NCI-H774 (cell line): ENCODE measurements around the gene SEPTIN8.

ENCODE experiments used
- DNase-seq: peaks from one replicate; lab custom pipeline; 2025; lab: John Stamatoyannopoulos, UW

The SEPTIN8 gene

DNA sequence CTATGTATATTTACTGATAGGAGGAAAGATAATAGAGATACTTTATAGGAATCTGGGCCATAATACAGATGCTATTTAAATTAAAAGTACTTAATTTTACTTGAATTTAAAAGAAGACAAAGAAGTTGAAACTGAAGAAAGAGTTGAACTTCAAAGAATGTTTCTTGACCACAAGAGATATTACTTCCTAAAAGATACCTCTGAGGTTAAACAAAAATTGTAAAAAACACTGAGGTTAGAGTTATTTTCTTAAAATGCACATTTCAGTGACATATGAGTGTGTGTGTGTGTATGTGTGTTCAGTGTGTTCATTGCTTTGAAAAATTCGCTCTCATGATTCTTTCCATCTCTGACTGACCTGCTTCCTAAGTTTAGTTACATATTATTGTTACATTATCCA is 3.5 kb upstream of the SEPTIN8 start:
- no peak for DNase-seq

- no peak for DNase-seq
These were observed 2.9 kb upstream of the SEPTIN8 start for GRCh38 chr5:132779961-132780360.

DNA sequence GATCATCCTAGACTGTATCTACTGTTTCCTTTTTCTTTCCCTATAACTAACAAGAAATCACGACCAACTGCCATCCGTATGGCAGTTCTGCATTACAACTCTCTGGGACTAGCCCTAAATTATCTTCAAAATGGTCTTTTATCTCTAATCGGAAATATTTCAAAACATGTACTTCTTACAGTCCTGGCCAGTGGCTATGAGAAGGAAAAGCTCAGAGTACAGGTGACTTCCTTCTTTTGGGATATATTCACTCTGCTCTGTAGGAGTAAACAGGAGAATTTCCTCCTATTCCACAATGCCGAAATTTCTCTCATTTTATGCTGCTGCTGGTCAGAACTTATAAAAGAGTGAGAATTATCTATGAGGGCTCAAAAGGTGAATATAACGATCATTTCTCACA is 1.8 kb upstream of the SEPTIN8 start:
- no peak for DNase-seq

GRCh38 chr5:132778129-132778528 is 1.1 kb upstream of the SEPTIN8 start:
- DNase-seq: no peak

GRCh38 chr5:132776938-132777208 is 166 bp downstream of the SEPTIN8 start:
- DNase-seq: no peak

GRCh38 chr5:132776131-132776937 is 705 bp downstream of the SEPTIN8 start:
- no peak for DNase-seq

DNA sequence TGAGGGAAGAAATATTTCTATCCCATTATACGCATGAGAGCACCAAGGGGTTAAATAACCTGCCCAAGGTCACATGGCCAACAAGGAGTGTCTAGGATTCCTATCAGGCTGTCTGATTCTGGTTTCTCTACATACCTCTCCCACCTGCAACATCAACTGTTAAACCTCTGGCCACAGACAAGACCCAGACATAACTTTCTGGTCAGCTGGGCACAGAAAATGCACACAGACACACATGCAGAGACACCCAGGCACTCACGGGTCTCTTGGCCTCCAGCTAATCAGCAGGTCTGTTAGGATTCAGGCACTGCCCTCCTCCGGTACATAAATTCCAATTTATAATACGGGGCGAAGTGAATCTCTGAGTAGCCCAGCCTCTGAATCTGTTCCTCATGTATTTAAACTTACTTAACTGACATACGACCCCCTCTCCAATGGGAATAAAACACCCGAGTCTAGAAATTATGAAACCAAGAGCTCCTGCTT is 1.5 kb downstream of the SEPTIN8 start:
- no peak for DNase-seq

DNA sequence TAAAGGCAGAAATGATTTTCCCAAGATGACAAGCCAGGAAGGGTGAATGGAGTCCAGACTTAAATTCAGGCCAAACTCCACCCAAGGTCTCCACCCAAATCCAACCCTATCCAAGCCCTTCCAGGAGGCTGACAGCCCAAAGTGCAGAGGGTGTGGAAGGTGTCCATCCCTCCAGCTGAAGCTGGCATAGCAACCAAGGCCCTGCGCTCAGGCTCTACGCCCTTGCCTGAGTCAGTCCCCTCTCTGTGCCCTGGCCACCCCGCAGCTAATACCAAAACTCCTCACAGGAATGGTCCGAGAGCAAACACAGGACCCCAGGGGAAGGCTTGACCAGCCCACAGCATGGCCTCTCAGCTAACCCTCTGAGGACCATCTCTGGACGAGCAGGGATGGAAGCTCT is 2.1 kb downstream of the SEPTIN8 start:
- DNase-seq: no peak

DNA sequence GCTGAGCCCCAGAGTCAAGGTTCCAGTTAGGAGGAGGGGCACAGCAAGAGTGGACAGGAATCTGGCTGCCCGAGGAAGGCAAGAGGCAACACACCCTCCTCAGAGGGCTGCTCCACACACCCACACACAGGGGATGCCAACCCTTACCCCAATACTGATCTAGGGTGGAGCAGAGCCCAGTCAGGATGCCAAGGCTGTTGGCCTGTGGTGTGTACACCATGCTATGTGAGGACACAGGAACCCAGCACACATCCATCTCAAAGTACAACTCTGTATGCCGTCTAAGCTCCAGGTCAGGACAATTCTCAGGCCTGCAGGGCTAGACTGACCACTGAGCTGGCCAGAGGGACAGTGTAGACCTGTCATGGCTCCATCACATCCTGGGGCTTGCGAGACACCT is 2.6 kb downstream of the SEPTIN8 start:
- DNase-seq: no peak

DNA sequence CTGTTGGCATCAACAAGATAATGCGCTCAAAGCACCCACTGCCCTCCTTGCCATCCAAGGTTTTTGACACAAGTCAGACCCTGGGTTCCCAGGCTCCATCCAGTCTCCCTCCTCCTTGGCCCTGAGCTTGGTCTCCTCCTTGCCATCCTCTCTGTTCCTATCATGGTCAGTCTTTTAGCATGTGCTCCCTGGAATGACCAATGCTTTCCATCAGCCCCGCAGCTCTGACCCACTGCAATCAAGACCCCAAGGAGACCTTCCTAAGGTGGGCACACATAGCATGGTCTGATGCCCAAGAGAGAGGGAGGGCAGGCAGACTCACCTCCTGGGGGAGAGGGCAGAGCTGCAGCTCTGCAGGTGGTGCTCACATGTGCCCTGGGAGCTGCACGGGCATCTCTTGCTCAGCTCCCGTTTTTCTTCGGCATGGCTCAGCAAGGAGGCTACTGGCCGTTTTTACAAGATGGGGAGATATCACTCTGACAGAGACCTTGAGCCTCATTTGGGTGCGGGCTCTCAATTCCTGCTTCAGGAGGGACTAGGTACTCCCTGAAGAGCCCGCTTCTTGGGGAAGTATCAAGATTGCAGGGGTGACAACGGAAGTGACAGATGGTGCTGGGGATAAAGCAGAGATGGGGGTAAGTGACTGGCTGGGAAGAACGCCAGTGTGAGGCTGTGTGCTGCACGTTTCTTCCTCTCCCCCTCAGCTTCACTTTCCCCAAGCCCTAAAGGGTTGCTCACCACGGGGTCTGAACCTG is 3.3 kb downstream of the SEPTIN8 start:
- no peak for DNase-seq

- no peak for DNase-seq
These were observed 3.9 kb downstream of the SEPTIN8 start for GRCh38 chr5:132773114-132773513.

GRCh38 chr5:132772291-132773070 is 4.6 kb downstream of the SEPTIN8 start:
- DNase-seq: no peak

GRCh38 chr5:132771503-132771998 is 5.5 kb downstream of the SEPTIN8 start:
- DNase-seq: no peak

GRCh38 chr5:132770476-132771159 is 6.4 kb downstream of the SEPTIN8 start:
- no peak for DNase-seq

- DNase-seq: no peak
These were observed 8.6 kb downstream of the SEPTIN8 start for GRCh38 chr5:132768485-132768868.

- DNase-seq: no peak
These were observed 9.9 kb downstream of the SEPTIN8 start for GRCh38 chr5:132767150-132767549.

- no peak for DNase-seq
These were observed 10.3 kb downstream of the SEPTIN8 start for GRCh38 chr5:132766806-132767055.

GRCh38 chr5:132766020-132766805 is 10.8 kb downstream of the SEPTIN8 start:
- DNase-seq: no peak

- DNase-seq: no peak
These were observed 11.6 kb downstream of the SEPTIN8 start for GRCh38 chr5:132765311-132766019.

DNA sequence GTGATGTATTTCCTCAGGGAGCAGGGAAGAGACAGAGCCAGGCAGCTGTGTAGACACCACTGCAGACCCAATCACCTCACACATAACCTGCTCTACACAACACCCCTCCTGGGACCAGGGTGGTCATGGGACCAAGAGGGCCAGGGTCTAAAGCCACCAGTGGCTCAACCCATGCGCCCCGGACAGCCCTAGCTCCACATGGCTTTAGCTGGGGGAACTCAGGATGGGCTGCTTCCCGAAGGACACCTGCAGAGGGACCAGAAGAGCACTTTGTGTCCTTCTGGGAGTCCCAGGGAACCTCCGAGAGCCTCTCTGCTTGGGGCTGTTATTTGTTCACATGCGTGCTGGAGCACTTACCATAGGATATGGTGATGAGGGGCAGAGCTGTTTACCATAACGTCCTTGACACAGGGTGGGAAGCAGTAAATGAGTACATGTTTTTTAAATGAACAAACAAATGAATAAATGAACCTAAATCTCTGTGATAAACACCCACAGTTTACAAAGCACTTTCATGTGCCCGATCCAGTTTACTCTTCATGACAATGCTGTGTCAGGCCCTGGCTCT is 12.3 kb downstream of the SEPTIN8 start:
- no peak for DNase-seq

GRCh38 chr5:132764051-132764450 is 13.0 kb downstream of the SEPTIN8 start:
- no peak for DNase-seq
